Neural cell (in vitro differentiated cells): ENCODE data around the gene TPCN1. TPM values are rescaled to one million over a fixed set of nuclear protein-coding genes. Genes with fewer than 3 reads are reported as not detected.

ENCODE experiments used
- H2AFZ ChIP-seq: fragments of 200-600, 300-800 bp; sonication (generic), shearing (Covaris generic); 2 replicates; pipeline ENCODE4 v1.6.0; 2014; ENCODE audit warnings: low read depth, mild to moderate bottlenecking, antibody characterized with exemption, low read length, moderate library complexity
- H3F3A ChIP-seq: fragments of 200-600 bp; shearing (Covaris generic); 2 replicates; pipeline ENCODE4 v1.6.1; 2016; ENCODE audit warnings: mild to moderate bottlenecking, moderate library complexity, mixed read lengths, antibody characterized with exemption, low read length; ENCODE audit not compliant: insufficient read depth, poor library complexity, severe bottlenecking
- H3K27ac ChIP-seq: fragments of 200-600, 300-800 bp; sonication (generic), shearing (Covaris generic); 2 replicates; pipeline ENCODE4 v1.5.1; 2014; ENCODE audit warnings: mild to moderate bottlenecking, low read length, moderate library complexity
- H3K27me3 ChIP-seq: fragments of 300-800, 200-600 bp; sonication (generic), shearing (Covaris generic); 2 replicates; pipeline ENCODE4 v1.6.0; 2014; ENCODE audit warnings: mild to moderate bottlenecking, low read depth, low read length, moderate library complexity; ENCODE audit not compliant: insufficient read depth
- H3K36me3 ChIP-seq: fragments of 300-800, 200-600 bp; sonication (generic), shearing (Covaris generic); 2 replicates; pipeline ENCODE4 v1.5.1; 2014; ENCODE audit warnings: mild to moderate bottlenecking, antibody characterized with exemption, low read length, moderate library complexity; ENCODE audit not compliant: insufficient read depth
- H3K4me2 ChIP-seq: fragments of 300-800, 200-600 bp; sonication (generic), shearing (Covaris generic); 2 replicates; pipeline ENCODE4 v1.6.0; 2014; ENCODE audit warnings: mild to moderate bottlenecking, low read length
- H3K4me3 ChIP-seq: fragments of 300-800, 200-600 bp; sonication (generic), shearing (Covaris generic); 2 replicates; pipeline ENCODE4 v1.5.1; 2014; ENCODE audit warnings: mild to moderate bottlenecking, low read length, moderate library complexity
- H3K79me2 ChIP-seq: fragments of 200-600 bp; shearing (Covaris generic); replicated peaks from 2 replicates; pipeline ENCODE4 v1.6.0; 2014; ENCODE audit warnings: mild to moderate bottlenecking, low read length, moderate library complexity; ENCODE audit not compliant: insufficient read depth
- H3K9ac ChIP-seq: fragments of 300-800, 200-600 bp; sonication (generic), shearing (Covaris generic); 2 replicates; pipeline ENCODE4 v1.6.1; 2016; ENCODE audit warnings: mild to moderate bottlenecking, low read length, mixed read lengths
- H3K9me2 ChIP-seq: fragments of 200-600 bp; shearing (Covaris generic); 2 replicates; pipeline ENCODE4 v1.6.1; 2016; ENCODE audit warnings: mild to moderate bottlenecking, low read length, mixed read lengths; ENCODE audit not compliant: insufficient read depth
- H3K9me3 ChIP-seq: fragments of 200-600, 300-800 bp; sonication (generic), shearing (Covaris generic); 2 replicates; pipeline ENCODE4 v1.6.1; 2016; ENCODE audit warnings: mild to moderate bottlenecking, mixed run types, low read length, moderate library complexity, mixed read lengths
- H4K20me1 ChIP-seq: fragments of 200-600 bp; shearing (Covaris generic); 2 replicates; pipeline ENCODE4 v1.6.1; 2016; ENCODE audit warnings: mild to moderate bottlenecking, mixed run types; ENCODE audit not compliant: insufficient read depth
- polyA plus RNA-seq: library from polyadenylated mRNA; depleted of rRNA; stranded (reverse); fragments of >200 nt; gene quantifications from 2 replicates; pipeline ENCODE4 v1.2.3, GENCODE V29; 2014
- small RNA-seq, 3 experiments: library from RNA; depleted of rRNA; stranded (forward); fragments of <200 nt; gene quantifications; one replicate each; pipeline ENCODE3, GENCODE V24; 2012
- TF ChIP-seq, protein P1 (sequence below): IDR thresholded peaks from 2 replicates; pipeline ENCODE4 v1.6.1; 2012; ENCODE audit warnings: borderline replicate concordance

TPCN1 gene
- polyA plus RNA-seq, 1 donor from 2014 or later = 4.0 TPM

DNA sequence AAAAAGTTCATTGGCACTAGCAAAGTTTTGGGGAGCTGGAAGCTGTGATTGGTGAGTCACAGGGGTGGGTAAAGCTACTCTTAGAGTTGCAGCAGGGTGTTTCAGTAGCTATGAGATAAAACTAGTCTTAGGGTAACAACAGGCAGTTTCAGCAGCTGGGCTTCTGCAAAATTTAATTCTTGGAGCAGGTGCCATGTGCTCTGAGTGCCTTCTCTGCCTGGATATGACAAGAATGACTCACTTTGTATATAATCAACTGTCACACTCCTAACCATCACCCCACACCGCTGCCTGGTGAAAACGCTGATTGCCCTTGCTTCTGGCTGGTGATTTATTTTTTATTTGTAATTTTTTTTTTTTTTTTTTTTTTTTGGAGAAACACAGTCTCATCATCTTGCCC lies 126.6 kb downstream of the TPCN1 start:
- Histone ChIP-seq H3K36me3 (no peaks in the 10 kb centered on the region), H3K79me2 (no peaks in the 10 kb centered on the region), H4K20me1 (no peaks in the 10 kb centered on the region), H3K9ac (no peak overlapping the region), H3K27ac (no peak overlapping the region), H2AFZ (no peak overlapping the region), H3F3A (no peaks in the 10 kb centered on the region), H3K27me3 (no peaks in the 10 kb centered on the region), H3K4me3 (no peak overlapping the region), H3K4me2 (no peak overlapping the region), H3K9me3 (no peaks in the 10 kb centered on the region), H3K9me2 (no peaks in the 10 kb centered on the region)
- TF ChIP-seq, protein P1, sequence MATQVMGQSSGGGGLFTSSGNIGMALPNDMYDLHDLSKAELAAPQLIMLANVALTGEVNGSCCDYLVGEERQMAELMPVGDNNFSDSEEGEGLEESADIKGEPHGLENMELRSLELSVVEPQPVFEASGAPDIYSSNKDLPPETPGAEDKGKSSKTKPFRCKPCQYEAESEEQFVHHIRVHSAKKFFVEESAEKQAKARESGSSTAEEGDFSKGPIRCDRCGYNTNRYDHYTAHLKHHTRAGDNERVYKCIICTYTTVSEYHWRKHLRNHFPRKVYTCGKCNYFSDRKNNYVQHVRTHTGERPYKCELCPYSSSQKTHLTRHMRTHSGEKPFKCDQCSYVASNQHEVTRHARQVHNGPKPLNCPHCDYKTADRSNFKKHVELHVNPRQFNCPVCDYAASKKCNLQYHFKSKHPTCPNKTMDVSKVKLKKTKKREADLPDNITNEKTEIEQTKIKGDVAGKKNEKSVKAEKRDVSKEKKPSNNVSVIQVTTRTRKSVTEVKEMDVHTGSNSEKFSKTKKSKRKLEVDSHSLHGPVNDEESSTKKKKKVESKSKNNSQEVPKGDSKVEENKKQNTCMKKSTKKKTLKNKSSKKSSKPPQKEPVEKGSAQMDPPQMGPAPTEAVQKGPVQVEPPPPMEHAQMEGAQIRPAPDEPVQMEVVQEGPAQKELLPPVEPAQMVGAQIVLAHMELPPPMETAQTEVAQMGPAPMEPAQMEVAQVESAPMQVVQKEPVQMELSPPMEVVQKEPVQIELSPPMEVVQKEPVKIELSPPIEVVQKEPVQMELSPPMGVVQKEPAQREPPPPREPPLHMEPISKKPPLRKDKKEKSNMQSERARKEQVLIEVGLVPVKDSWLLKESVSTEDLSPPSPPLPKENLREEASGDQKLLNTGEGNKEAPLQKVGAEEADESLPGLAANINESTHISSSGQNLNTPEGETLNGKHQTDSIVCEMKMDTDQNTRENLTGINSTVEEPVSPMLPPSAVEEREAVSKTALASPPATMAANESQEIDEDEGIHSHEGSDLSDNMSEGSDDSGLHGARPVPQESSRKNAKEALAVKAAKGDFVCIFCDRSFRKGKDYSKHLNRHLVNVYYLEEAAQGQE = no peak

Small RNA genes lying within 50 kb of the gene (small RNA-seq; reads per million reads assigned to genes)
- gene MIR6762 = 0 reads per million in 3 experiments
- gene RF00019 = 0 to 1.2 (median 0) reads per million in 3 experiments

Other genes with a start within 250 kb of the TPCN1 start
- not detected in 2 replicates for gene OAS2, start 242.9 kb upstream of the TPCN1 start, polyA plus RNA-seq
- 30.7 and 42.8 TPM in 2 replicates for gene DTX1, start 164.7 kb upstream of the TPCN1 start, polyA plus RNA-seq
- 0.14 and 0.15 TPM in 2 replicates for gene RASAL1, start 85.7 kb upstream of the TPCN1 start, polyA plus RNA-seq
- gene CFAP73, start 71.7 kb upstream of the TPCN1 start, polyA plus RNA-seq = not detected in 2 replicates
- 52.2 and 63.3 TPM in 2 replicates for gene DDX54, start 36.0 kb upstream of the TPCN1 start, polyA plus RNA-seq
- gene RITA1, start 35.7 kb upstream of the TPCN1 start, polyA plus RNA-seq = 22.8 and 23.3 TPM in 2 replicates
- gene SLC8B1, start 113.6 kb downstream of the TPCN1 start, polyA plus RNA-seq = 1.1 TPM in 2 replicates
- gene PLBD2, start 137.1 kb downstream of the TPCN1 start, polyA plus RNA-seq = 4.8 and 6.7 TPM in 2 replicates
- gene SDS, start 182.4 kb downstream of the TPCN1 start, polyA plus RNA-seq = not detected in 2 replicates
- gene SDSL, start 200.9 kb downstream of the TPCN1 start, polyA plus RNA-seq = 0.54 and 2.7 TPM in 2 replicates